H9 (cell line): ENCODE data around the gene EPHB6. TPM values are rescaled to one million over a fixed set of nuclear protein-coding genes. Genes with fewer than 3 reads are reported as not detected.

Source experiments
- DNase-seq: peaks from one replicate; pipeline ENCODE4 v3.0.0-alpha.2; 2017
- H2AFZ ChIP-seq: one replicate; pipeline ENCODE4 v1.6.1; 2013; ENCODE audit warnings: mild to moderate bottlenecking, low read length, control low read depth, moderate library complexity
- H2AK5ac ChIP-seq: 2 replicates; pipeline ENCODE4 v1.6.1; 2013; ENCODE audit warnings: low read length, control low read depth, mixed read lengths; ENCODE audit not compliant: insufficient read length
- H2BK120ac ChIP-seq: one replicate; pipeline ENCODE4 v1.6.1; 2013; ENCODE audit warnings: low read depth, mild to moderate bottlenecking, low read length, control low read depth, inconsistent platforms; ENCODE audit not compliant: poor library complexity, severe bottlenecking
- H2BK12ac ChIP-seq: 2 replicates; pipeline ENCODE4 v1.6.1; 2013; ENCODE audit warnings: low read length, control low read depth, mixed read lengths, low read depth; ENCODE audit not compliant: insufficient read length
- H2BK15ac ChIP-seq: 2 replicates; pipeline ENCODE4 v1.6.1; 2013; ENCODE audit warnings: low read depth, low read length, control low read depth
- H2BK20ac ChIP-seq: one replicate; pipeline ENCODE4 v1.6.1; 2013; ENCODE audit warnings: low read depth, mild to moderate bottlenecking, low read length, control low read depth, inconsistent platforms; ENCODE audit not compliant: poor library complexity, severe bottlenecking
- H2BK5ac ChIP-seq: 2 replicates; pipeline ENCODE4 v1.6.1; 2013; ENCODE audit warnings: low read length, control low read depth, mixed read lengths; ENCODE audit not compliant: insufficient read length
- H3K14ac ChIP-seq: 2 replicates; pipeline ENCODE4 v1.6.1; 2013; ENCODE audit warnings: low read length, control low read depth; ENCODE audit not compliant: insufficient read depth
- H3K18ac ChIP-seq: 2 replicates; pipeline ENCODE4 v1.6.1; 2013; ENCODE audit warnings: low read depth, mild to moderate bottlenecking, mixed read lengths, low read length, control low read depth; ENCODE audit not compliant: insufficient read length
- H3K23ac ChIP-seq: 2 replicates; pipeline ENCODE4 v1.6.1; 2013; ENCODE audit warnings: low read length, control low read depth, mixed read lengths, low read depth; ENCODE audit not compliant: insufficient read length
- H3K23me2 ChIP-seq: 2 replicates; pipeline ENCODE4 v1.6.1; 2013; ENCODE audit warnings: low read depth, mild to moderate bottlenecking, mixed read lengths, low read length, control low read depth; ENCODE audit not compliant: insufficient read length, poor library complexity, severe bottlenecking
- H3K27ac ChIP-seq: 2 replicates; pipeline ENCODE4 v1.5.1; 2013; ENCODE audit warnings: low read length, control low read depth, mixed read lengths, low read depth; ENCODE audit not compliant: insufficient read length
- H3K27me3 ChIP-seq: 2 replicates; pipeline ENCODE4 v1.6.1; 2013; ENCODE audit warnings: low read length, control low read depth, inconsistent platforms; ENCODE audit not compliant: insufficient read depth
- H3K4ac ChIP-seq: 2 replicates; pipeline ENCODE4 v1.6.1; 2013; ENCODE audit warnings: low read depth, mild to moderate bottlenecking, control low read depth, inconsistent platforms, low read length, moderate library complexity
- H3K4me1 ChIP-seq: 2 replicates; pipeline ENCODE4 v1.6.1; 2013; ENCODE audit warnings: low read length, control low read depth, inconsistent platforms; ENCODE audit not compliant: insufficient read depth
- H3K4me2 ChIP-seq: 2 replicates; pipeline ENCODE4 v1.6.1; 2013; ENCODE audit warnings: low read length, control low read depth, mixed read lengths; ENCODE audit not compliant: insufficient read length, insufficient read depth
- H3K56ac ChIP-seq: 2 replicates; pipeline ENCODE4 v1.6.1; 2013; ENCODE audit warnings: low read depth, mild to moderate bottlenecking, mixed read lengths, low read length, control low read depth; ENCODE audit not compliant: insufficient read length
- H3K79me1 ChIP-seq: 2 replicates; pipeline ENCODE4 v1.6.1; 2013; ENCODE audit warnings: low read depth, mild to moderate bottlenecking, moderate library complexity, low read length, control low read depth, inconsistent platforms; ENCODE audit not compliant: insufficient read depth, poor library complexity, severe bottlenecking
- H3K79me2 ChIP-seq: 2 replicates; pipeline ENCODE4 v1.6.1; 2013; ENCODE audit warnings: low read length, control low read depth, inconsistent platforms; ENCODE audit not compliant: insufficient read depth
- H3K9ac ChIP-seq: 2 replicates; pipeline ENCODE4 v1.6.1; 2013; ENCODE audit warnings: low read length, control low read depth, mixed read lengths; ENCODE audit not compliant: insufficient read length; ENCODE audit errors: extremely low read depth
- H3K9me3 ChIP-seq: one replicate; pipeline ENCODE4 v1.6.1; 2013; ENCODE audit warnings: low read depth, low read length, inconsistent platforms; ENCODE audit not compliant: control insufficient read depth
- H3T11ph ChIP-seq: one replicate; pipeline ENCODE4 v1.6.1; 2013; ENCODE audit warnings: mild to moderate bottlenecking, low read length, control low read depth, inconsistent platforms
- H4K20me1 ChIP-seq: one replicate; pipeline ENCODE4 v1.6.1; 2013; ENCODE audit not compliant: control insufficient read depth, insufficient read length, insufficient read depth
- H4K5ac ChIP-seq: 2 replicates; pipeline ENCODE4 v1.6.1; 2013; ENCODE audit warnings: low read depth, mild to moderate bottlenecking, mixed read lengths, low read length, control low read depth; ENCODE audit not compliant: insufficient read length
- H4K8ac ChIP-seq: replicated peaks from 2 replicates; pipeline ENCODE4 v1.6.1; 2013; ENCODE audit warnings: low read length, control low read depth, mixed read lengths, low read depth; ENCODE audit not compliant: insufficient read length
- H4K91ac ChIP-seq: 2 replicates; pipeline ENCODE4 v1.6.1; 2013; ENCODE audit warnings: low read depth, mild to moderate bottlenecking, moderate library complexity, mixed read lengths, low read length, control low read depth; ENCODE audit not compliant: insufficient read length
- H3K27ac Mint-ChIP-seq, 3 experiments: 2 replicates in 2 of 3; 3 replicates in 1 of 3; pipeline ENCODE4 v1.8.0; 2020 to 2021; ENCODE audit warnings: mixed read lengths in 3 of 3, mild to moderate bottlenecking in 1 of 3, moderate library complexity in 1 of 3
- H3K27me3 Mint-ChIP-seq: 2 replicates; pipeline ENCODE4 v1.8.0; 2021; ENCODE audit warnings: low read depth, mild to moderate bottlenecking, moderate library complexity, mixed read lengths
- H3K36me3 Mint-ChIP-seq, 3 experiments: 2 replicates in 2 of 3; 3 replicates in 1 of 3; pipeline ENCODE4 v1.8.0; 2020 to 2021; ENCODE audit warnings: low read depth in 3 of 3, mixed read lengths in 3 of 3; ENCODE audit not compliant: insufficient read depth in 1 of 3
- H3K4me1 Mint-ChIP-seq, 2 experiments: 2 replicates each; pipeline ENCODE4 v1.8.0; 2020; ENCODE audit warnings: mixed read lengths in 2 of 2
- H3K4me3 Mint-ChIP-seq, 2 experiments: 2 replicates in 1 of 2; 3 replicates in 1 of 2; pipeline ENCODE4 v1.8.0; 2020 to 2021; ENCODE audit warnings: mild to moderate bottlenecking in 2 of 2, mixed read lengths in 2 of 2, moderate library complexity in 1 of 2
- H3K9me3 Mint-ChIP-seq, 2 experiments: 2 replicates in 1 of 2; 3 replicates in 1 of 2; pipeline ENCODE4 v1.8.0; 2020; ENCODE audit warnings: mild to moderate bottlenecking in 2 of 2, mixed read lengths in 2 of 2, moderate library complexity in 1 of 2
- WGBS: extraction: QIAGEN DNeasy Blood & Tissue Kit; methylation state at CpG from one replicate; pipeline ENCODE4 v1.1.7; 2013; ENCODE audit warnings: missing lambda C conversion rate, low lambda C conversion rate, mixed read lengths; ENCODE audit not compliant: insufficient read length; ENCODE audit errors: extremely low coverage; 5-methylcytosine and 5-hydroxymethylcytosine counted together
- total RNA-seq: library from RNA; stranded (reverse); gene quantifications from 2 replicates; pipeline ENCODE4 v1.2.1, GENCODE V29; 2021
- TF ChIP-seq, protein P1 (sequence below): fragments of 200-600 bp; sonication (generic); conservative IDR thresholded peaks from 3 replicates; pipeline ENCODE4 v1.8.0; 2021; ENCODE audit warnings: antibody characterized with exemption, mild to moderate bottlenecking

Gene EPHB6
- total RNA-seq, 1 experiment from 2014 or later = 9.7 TPM

DNA sequence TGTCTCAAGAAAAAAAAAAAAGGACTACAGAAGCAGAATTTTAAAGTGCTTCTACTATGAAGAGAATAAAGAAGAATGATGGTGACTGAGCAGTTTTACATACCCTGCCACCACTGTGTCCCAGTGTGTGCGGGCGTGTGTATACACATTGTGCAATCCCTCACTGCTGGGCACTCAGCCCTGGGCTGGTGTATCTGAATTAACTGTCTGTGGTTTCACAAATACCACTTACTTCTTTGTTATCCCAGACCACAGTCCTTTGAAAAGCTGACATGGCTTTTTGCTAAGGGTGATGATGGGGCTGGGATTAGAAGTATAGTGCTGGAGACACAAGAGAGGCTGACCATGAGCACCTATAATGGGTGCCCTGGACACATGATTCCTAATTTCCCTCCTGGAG, 51.8 kb downstream of the EPHB6 start:
- no peak overlapping the region for H3K4me3 Mint-ChIP-seq
- Histone ChIP-seq H3T11ph (no peak overlapping the region), H2AFZ (no peak overlapping the region), H3K79me2 (no peaks in the 10 kb centered on the region), H2BK120ac (no peak overlapping the region), H3K27ac (no peak overlapping the region), H3K23ac (no peak overlapping the region), H2BK20ac (no peak overlapping the region), H3K79me1 (no peaks in the 10 kb centered on the region), H2AK5ac (no peak overlapping the region), H3K56ac (no peak overlapping the region), H2BK12ac (no peak overlapping the region), H4K20me1 (no peaks in the 10 kb centered on the region), H3K14ac (no peak overlapping the region), H4K5ac (no peak overlapping the region), H2BK15ac (no peak overlapping the region), H3K18ac (no peak overlapping the region), H3K9me3 (peaks cover 11% of the 10 kb centered on the region), H3K9ac (no peak overlapping the region), H3K27me3 (no peaks in the 10 kb centered on the region; the same call in 1 of the 2 replicates), H3K4me1 (no peaks in the 10 kb centered on the region), H4K8ac (no peak overlapping the region), H3K4ac (no peak overlapping the region), H4K91ac (no peak overlapping the region), H3K4me2 (no peak overlapping the region), H2BK5ac (no peak overlapping the region), H3K23me2 (no peaks in the 10 kb centered on the region)
- H3K36me3 Mint-ChIP-seq = peaks cover 3 to 25% (median 7%) of the 10 kb centered on the region in 3 experiments; a peak in 6 of 7 replicates
- DNase-seq = no peak
- no peak overlapping the region for H3K27ac Mint-ChIP-seq
- H3K4me1 Mint-ChIP-seq = peaks cover 8% of the 10 kb centered on the region in 2 experiments
- TF ChIP-seq, protein P1, sequence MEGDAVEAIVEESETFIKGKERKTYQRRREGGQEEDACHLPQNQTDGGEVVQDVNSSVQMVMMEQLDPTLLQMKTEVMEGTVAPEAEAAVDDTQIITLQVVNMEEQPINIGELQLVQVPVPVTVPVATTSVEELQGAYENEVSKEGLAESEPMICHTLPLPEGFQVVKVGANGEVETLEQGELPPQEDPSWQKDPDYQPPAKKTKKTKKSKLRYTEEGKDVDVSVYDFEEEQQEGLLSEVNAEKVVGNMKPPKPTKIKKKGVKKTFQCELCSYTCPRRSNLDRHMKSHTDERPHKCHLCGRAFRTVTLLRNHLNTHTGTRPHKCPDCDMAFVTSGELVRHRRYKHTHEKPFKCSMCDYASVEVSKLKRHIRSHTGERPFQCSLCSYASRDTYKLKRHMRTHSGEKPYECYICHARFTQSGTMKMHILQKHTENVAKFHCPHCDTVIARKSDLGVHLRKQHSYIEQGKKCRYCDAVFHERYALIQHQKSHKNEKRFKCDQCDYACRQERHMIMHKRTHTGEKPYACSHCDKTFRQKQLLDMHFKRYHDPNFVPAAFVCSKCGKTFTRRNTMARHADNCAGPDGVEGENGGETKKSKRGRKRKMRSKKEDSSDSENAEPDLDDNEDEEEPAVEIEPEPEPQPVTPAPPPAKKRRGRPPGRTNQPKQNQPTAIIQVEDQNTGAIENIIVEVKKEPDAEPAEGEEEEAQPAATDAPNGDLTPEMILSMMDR = no peak
- peaks cover 9% of the 10 kb centered on the region for H3K27me3 Mint-ChIP-seq
- no CpG with 5 or more reads among the region's 2 CpGs for WGBS
- H3K9me3 Mint-ChIP-seq = peaks cover 29 to 35% of the 10 kb centered on the region in 2 experiments
